Activated CD4-positive, alpha-beta T cell treated with anti-CD3 and anti-CD28 coated beads, Interleukin-2, amount 50 U/mL, for 16 hours (primary cell): ENCODE data around the gene ZFAND3.
"Not testable (repeated sequence)": the region's sequence is repeated elsewhere in the genome, so short reads cannot be mapped to it uniquely, and the experiment has no call there.

ENCODE experiments used
- DNase-seq: peaks from one replicate; pipeline ENCODE4 v3.0.0-alpha.2; 2020

Gene ZFAND3

DNA sequence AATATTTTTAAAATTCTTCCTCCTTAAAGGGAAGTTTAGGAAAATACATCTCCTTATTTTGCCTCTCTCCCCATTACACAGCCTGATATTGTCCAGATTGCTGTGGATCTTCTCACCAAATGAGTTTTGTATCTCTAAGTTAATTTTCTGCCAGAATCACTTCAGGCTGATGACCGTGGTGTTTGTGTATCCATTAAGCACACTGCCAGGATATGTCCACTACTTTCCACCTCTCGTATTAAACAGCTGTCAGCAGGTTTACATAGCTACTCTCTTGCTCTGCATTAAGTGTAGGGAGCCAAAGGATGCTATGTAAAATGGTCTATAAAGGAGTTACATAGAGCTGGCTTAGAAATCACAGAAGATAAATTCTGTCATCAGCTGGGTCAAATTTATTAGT lies 201.1 kb downstream of the ZFAND3 start:
- DNase-seq, result no peak

DNA sequence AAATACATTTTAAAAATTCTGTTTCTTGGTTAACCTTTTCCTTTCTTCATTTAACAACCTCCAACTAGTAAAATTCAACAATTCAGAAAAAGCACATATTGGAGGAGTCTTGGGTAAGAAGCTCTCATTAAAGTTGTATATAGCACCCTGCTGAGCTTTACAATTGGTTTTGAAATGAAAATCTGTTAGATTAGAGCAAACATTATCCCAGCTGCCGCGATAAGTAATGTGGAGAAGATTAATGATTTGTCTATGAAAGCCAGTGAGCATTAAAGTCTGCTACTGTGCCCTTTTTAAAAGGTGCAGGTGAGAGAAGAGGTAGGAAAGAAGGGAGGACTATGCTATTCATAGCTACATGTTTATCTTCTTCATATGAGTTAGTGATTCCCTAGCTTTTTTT lies 201.5 kb downstream of the ZFAND3 start:
- DNase-seq, result no peak

GRCh38 chr6:38021571-38021970 lies 202.0 kb downstream of the ZFAND3 start:
- no peak for DNase-seq

- no peak for DNase-seq
These were observed 203.2 kb downstream of the ZFAND3 start for GRCh38 chr6:38022688-38023087.

GRCh38 chr6:38024908-38025307 lies 205.4 kb downstream of the ZFAND3 start:
- no peak for DNase-seq

DNA sequence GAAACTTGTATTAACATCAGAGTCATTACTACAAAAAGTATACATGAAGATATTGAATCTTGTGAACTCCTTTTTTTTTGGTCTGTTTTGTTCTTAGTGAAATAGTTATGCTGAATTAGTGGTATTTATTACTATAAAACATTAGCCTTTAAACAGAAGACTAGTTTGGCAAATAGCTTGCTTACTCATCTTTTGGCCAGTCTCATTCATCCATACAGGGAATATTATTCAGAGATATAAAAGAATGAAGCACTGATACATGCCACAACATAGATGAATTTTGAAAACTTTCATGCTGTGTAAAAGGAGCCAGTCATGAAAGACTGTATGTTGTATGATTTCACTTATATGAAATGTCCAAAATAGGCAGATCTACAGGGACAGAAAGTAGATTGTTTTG lies 205.9 kb downstream of the ZFAND3 start:
- DNase-seq, result no peak

GRCh38 chr6:38027685-38028373 lies 208.3 kb downstream of the ZFAND3 start:
- peak; percentile 60 for DNase-seq

GRCh38 chr6:38030380-38030779 lies 210.9 kb downstream of the ZFAND3 start:
- no peak for DNase-seq

DNA sequence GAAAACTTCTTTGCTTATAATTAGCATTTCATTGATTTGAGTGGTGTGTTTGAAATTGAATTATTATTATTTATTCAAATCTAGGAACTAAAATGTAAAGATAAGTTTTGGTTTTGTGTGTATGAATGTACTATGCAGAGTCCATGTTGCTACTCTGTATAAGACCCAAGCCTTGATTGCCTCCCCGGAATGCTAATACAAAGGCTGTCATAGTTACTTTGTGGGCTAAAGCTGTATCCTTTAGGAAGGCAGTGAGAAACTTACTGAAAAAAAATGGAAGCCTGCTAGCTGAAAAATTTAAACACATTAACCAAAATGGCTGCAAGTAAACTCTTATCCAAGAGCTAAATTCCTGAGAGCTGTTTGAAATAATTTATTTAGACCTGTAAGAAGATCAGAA lies 213.3 kb downstream of the ZFAND3 start:
- no peak for DNase-seq

DNA sequence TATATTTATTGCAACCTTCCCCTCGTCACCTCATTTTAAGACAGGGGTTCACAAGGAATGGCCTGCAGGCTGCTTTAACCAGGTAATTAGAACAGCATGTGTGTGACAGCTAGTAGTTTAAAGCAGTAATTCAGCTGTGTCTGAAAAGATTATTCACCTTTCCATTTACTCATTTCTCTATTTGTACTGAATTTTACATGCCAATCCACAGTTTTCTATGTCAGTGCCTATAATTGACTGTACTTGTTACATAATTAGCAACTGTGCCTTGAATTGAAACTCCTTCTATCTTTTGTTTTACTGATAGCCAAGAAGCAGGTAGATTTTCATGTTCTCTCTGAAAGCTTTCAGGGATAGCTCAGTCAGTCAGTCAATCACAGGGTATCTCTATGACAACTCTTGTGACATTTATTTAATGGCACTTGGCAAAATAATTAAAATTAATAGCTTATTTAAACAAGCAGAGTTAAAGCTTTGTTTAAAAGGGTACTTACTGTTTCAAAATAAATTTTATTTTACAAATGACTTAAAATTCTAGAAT lies 214.0 kb downstream of the ZFAND3 start:
- DNase-seq, result no peak

DNA sequence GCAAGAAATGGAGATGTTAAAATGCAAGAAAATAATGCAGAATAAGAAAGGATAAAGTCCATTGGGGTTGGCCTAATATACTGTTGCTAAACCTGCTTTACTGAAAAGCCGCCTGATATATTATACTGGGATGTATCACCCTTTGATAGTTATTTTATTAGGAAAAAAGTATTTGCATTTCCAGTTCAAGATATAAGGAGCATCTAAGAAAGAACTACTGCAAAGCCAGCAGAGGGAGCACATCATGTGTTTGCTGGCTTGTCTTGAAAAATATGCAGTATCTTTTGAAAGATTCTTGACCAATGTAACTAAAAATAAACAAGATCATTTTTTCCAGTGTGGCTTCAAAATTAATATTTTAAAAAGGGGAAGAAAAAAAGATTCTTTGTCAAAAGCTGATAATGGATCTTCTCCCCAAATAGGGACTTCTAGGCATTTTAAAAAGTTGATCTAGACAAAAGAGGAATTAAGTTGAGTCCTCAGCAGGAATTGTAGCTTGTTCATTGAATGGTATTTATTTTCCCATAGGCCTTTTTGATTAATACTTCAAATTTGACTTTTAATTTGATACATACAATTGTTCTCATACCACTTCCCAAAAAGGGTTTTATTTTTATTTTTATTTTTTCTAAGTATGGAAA lies 214.9 kb downstream of the ZFAND3 start:
- DNase-seq, result no peak

DNA sequence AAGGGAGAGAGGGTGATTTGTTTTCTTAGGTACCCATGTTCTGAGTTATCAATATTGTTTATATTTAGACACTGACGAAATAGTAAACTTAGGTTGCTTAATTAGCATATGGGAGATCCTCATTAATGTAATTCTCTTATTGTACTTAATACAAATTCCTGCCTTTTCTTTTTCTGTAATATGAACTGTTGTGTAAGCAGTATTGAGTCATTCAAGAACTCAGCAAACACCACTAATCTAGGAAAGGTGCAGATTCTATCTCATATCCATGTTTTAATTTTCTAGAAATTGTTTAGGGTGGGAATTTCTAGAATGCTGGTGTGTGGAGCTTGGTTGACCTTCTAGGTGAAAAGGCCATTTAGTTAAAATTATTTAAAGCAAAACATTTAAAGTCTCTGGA lies 216.0 kb downstream of the ZFAND3 start:
- no peak for DNase-seq

DNA sequence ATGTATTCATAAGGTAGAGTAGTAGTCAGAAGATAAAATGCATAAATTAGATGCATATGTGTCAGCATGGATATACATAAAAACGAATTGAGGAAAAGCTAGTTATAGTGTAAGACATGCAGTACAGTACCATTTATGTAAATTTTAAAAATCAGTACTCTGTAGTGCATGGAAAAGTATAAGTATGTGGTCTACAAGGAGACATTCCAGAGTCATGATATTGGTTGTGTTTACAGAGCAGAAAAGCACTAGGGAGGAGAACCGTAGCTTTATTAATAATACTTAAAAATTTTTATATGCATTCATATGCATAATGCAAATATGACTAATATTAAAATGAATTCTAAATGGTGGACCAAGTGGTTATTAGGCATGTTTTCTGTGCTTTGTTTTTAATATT lies 220.0 kb downstream of the ZFAND3 start:
- DNase-seq, result no peak

DNA sequence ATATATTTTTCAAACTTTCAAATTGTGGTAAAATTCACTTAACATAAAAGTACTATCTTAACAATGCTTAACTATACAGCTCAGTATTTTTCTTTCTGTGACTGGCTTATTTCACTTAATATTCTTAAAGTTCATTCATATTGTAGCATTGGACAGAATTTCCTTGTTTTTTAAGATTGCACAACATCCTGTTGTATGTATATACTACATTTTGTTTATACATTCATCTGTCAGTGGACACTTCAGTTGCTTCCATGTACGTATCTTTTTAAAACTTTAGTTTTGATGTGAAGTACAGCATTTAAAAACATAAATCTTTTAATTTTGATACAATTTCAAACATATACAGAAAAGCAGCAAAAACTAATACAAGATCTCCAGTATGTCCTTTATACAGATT lies 220.7 kb downstream of the ZFAND3 start:
- DNase-seq, result no peak

- DNase-seq, result no peak
These were observed 223.8 kb downstream of the ZFAND3 start for GRCh38 chr6:38043259-38043753.

DNA sequence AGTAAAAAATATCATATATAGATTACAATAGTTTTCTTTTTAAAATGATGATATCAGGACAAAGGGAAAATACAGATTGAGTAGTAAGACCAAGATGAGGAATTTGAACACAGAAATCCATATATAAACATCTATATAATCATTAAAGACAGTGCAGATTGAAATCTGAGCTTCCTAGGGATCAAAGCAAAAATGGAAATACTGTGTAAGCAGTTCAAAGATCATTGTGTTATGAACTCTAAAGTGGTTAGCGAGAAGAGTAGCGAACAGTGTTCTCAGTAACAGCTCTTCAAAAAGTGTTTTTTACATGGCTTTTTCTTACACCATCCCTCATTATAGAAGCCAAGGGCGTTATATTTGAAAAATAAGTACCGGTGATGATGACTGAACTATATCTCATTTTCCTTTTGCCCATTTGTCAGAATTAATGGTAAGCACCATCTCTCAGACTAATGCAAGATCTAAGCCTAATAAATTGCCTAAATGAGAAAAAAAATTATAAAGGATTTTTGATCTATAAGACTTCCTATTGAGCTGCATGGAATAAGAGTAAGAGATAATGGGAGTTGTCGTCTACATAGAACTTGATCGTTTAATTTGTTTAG lies 226.3 kb downstream of the ZFAND3 start:
- no peak for DNase-seq

DNA sequence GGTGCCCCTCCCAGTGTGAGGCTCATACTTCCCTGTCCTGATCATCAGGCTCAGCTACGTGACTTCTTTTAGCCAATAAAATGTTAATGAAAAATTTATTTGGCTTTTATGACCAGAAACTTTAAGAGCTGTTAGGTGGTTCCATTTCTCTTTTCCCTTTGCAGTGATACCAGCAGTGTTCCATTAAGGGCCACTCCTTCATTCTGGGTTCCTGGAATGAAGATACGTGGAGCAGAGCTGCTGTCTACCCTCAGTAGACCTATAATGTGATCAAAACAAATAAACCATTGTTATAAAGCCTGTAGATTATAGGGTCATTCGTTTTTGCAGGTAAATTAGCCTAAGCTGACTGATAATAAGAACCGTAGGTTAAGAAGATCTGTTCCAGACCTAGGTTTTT lies 228.0 kb downstream of the ZFAND3 start:
- no peak for DNase-seq

DNA sequence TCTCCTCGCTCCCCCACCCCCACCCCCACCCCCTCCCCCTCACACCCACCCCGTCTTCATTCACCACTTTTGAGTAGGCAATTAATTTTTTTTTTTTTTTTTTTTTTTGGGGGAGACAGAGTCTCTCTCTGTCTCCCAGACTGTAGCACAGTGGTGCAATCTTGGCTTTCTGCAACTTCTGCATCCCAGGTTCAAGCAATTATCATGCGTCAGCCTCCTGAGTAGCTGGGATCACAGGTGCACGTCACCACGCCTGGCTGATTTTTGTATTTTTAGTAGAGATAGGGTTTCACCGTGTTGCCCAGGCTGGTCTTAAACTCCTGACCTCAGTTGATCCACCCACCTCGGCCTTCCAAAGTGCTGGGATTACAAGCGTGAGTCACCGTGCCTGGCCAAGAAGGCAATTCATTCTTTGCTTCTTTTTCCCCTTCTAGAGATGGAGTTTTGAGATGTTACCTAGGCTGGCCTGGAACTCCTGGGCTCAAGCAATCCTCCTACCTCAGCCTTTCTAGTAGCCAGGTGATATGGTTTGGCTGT lies 230.4 kb downstream of the ZFAND3 start:
- not testable (repeated sequence) for DNase-seq

DNA sequence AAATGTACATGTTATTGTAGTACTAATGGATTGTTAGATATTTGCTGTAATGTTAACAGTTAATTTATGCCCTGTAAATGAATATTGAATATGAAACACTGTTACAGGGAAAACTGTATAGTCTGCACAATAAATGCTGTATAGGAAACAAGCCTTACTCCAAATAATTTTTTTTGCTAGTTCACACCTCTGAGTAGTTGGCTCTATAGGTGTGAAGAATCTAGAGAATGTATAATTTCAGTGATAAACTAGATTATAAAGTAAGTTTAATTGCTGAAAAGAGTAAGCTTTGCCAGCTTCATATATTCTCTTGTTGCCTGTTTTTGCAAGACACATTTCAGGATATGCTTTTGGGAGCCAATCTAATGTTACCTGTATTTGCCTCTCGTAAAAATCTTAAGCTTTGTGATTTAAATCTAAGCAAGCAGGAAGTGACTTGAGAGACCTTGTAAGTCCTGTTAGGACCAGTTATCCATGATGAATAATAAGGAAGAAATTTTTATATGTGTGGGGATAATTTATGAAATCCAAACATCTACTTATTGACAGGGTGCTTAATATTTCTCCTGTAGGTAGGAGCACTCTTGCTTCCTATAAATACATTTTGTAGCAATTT lies 232.4 kb downstream of the ZFAND3 start:
- DNase-seq, result no peak

DNA sequence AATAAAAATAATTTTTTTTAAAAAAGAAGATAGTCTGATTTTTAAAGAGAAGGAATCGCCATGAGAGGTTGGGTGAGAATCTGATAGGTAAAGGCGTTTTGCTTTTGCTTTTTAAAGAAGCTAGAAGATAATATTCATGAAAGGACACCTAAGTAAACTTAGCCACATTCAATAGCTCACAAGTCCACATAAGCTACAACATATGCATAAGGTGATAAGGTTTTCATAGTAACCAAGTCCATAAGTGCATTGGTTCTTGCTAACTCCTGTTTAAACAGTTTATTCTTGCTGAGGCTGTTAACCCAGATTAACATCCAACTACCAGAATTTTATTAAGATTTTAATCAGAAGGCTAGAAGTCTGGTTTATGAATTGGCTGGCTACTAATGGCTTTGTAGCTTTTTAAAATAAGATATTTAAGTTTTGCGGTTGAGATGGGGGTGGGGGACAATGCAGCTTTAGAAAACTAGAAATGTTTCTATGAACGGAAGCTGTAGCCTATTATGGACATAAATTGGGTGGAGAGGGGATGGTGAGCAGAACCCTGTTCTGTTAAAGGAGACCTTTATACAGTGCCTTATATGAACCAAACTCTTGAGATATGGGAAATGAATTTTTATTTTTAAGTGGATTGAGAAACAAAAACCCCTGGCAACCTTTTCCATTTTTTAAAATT lies 235.1 kb downstream of the ZFAND3 start:
- no peak for DNase-seq

- no peak for DNase-seq
These were observed 235.7 kb downstream of the ZFAND3 start for GRCh38 chr6:38055203-38055589.

GRCh38 chr6:38056361-38056760 lies 236.8 kb downstream of the ZFAND3 start:
- DNase-seq, result no peak

DNA sequence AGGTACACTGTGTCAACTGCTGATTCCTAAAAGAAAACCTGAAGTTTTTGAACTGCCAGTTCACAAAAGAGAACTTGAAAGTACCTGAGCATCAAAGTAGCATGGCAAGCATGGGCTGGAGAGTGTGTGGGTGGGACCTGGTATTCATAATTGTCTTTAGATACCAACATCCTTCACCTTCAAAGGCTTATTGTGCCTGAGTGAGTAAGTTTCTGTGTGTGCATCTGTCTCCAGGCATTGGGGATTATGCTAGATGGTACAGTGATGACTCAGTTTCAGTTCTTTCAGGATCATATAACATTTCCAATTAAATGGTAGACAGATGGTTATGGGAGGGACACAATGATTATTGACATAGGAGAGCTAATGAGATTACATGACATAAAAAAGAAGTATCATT lies 238.5 kb downstream of the ZFAND3 start:
- peak; percentile 68 for DNase-seq
